K562 (cell line): ENCODE measurements around the gene DUSP16. TPM values are rescaled to one million over a fixed set of nuclear protein-coding genes. Genes with fewer than 3 reads are reported as not detected.

Experiments
- ATAC-seq: fragments of 200-7000 bp; cut with Tn5 transposase; 3 replicates; pipeline ENCODE4 v1.9.1; 2020; ENCODE audit warnings: moderate library complexity
- BruUV-seq: library from RNA; stranded (reverse); fragments of 400-500 nt; replicated peaks from 2 replicates; lab custom pipeline; 2021; lab: Mats Ljungman, UMichigan
- CTCF ChIA-PET: fragments of 300-600 bp; formaldehyde crosslinking; extraction: SDS; loops from one replicate; lab custom pipeline; 2021; ENCODE audit warnings: low intra/inter-chr PET ratio; lab: Yijun Ruan, JAX
- POLR2A ChIA-PET: fragments of 300-600, 350-650 bp; sonication (Branson Sonifier 250); formaldehyde crosslinking; extraction: SDS; loops from one replicate; lab custom pipeline; 2021; ENCODE audit warnings: antibody characterized with exemption, inconsistent platforms; lab: Yijun Ruan, JAX
- DNase-seq, 4 experiments: peaks; one replicate each; pipeline versions ENCODE4 v3.0.0 to v3.0.0-alpha.2; 2011 to 2018; ENCODE audit warnings: low spot score in 3 of 4, mixed read lengths in 3 of 4; ENCODE audit errors: extremely low read depth in 1 of 4
- FAIRE-seq: peaks from 2 replicates; lab custom pipeline; 2011; peaks lifted over from hg19 to GRCh38; lab: Jason Lieb, UNC
- H2AFZ ChIP-seq: 2 replicates; pipeline ENCODE4 v1.6.0; 2011; ENCODE audit warnings: low read depth, low read length, control low read depth, inconsistent platforms
- H3K27ac ChIP-seq: fragments of 200-600 bp; 3 replicates; pipeline ENCODE4 v1.8.0; 2011; ENCODE audit warnings: low read depth, mild to moderate bottlenecking, control low read depth, inconsistent platforms, low read length, moderate library complexity, mixed read lengths; ENCODE audit errors: extremely low read depth
- H3K27me3 ChIP-seq, 2 experiments: fragments of 300-600 bp in 1 of 2; 2 replicates in 1 of 2; 3 replicates in 1 of 2; pipeline versions ENCODE4 v1.6.0 to v1.8.0; 2011; ENCODE audit warnings: inconsistent platforms in 2 of 2, low read length in 2 of 2, mild to moderate bottlenecking in 1 of 2, mixed read lengths in 1 of 2, moderate library complexity in 1 of 2; ENCODE audit not compliant: control insufficient read depth in 2 of 2, insufficient read depth in 2 of 2
- H3K36me3 ChIP-seq: fragments of 300-600 bp; 3 replicates; pipeline ENCODE4 v1.8.0; 2011; ENCODE audit warnings: mild to moderate bottlenecking, low read length, inconsistent platforms; ENCODE audit not compliant: control insufficient read depth, insufficient read depth
- H3K4me1 ChIP-seq, 2 experiments: fragments of 200-600 bp in 1 of 2; replicated peaks in 1 of 2; 2 replicates in 1 of 2; 3 replicates in 1 of 2; pipeline versions ENCODE4 v1.5.1 to v1.8.0; 2011; ENCODE audit warnings: inconsistent platforms in 2 of 2, low read length in 2 of 2, mild to moderate bottlenecking in 1 of 2, mixed read lengths in 1 of 2, moderate library complexity in 1 of 2; ENCODE audit not compliant: control insufficient read depth in 2 of 2, insufficient read depth in 2 of 2
- H3K4me2 ChIP-seq: 2 replicates; pipeline ENCODE4 v1.6.1; 2011; ENCODE audit warnings: low read length, control low read depth, inconsistent platforms, mixed read lengths; ENCODE audit not compliant: insufficient read depth
- H3K4me3 ChIP-seq: fragments of 200-600 bp; sonication (generic), shearing (Covaris generic); 2 replicates; pipeline ENCODE4 v1.5.1; 2016; ENCODE audit warnings: control low read depth, inconsistent platforms
- H3K79me2 ChIP-seq: fragments of 200-600 bp; 3 replicates; pipeline ENCODE4 v1.8.0; 2011; ENCODE audit warnings: low read length, inconsistent platforms; ENCODE audit not compliant: control insufficient read depth, insufficient read depth
- H3K9ac ChIP-seq, 2 experiments: 2 replicates each; pipeline versions ENCODE4 v1.6.0 to v1.6.1; 2011; ENCODE audit warnings: low read depth in 2 of 2, low read length in 2 of 2, control low read depth in 1 of 2, inconsistent platforms in 1 of 2, mild to moderate bottlenecking in 1 of 2, mixed read lengths in 1 of 2; ENCODE audit not compliant: insufficient read depth in 1 of 2
- H3K9me1 ChIP-seq: one replicate; pipeline ENCODE4 v1.6.0; 2011; ENCODE audit warnings: inconsistent platforms, mild to moderate bottlenecking, low read length, moderate library complexity; ENCODE audit not compliant: control insufficient read depth, insufficient read depth
- H3K9me3 ChIP-seq: replicated peaks from 2 replicates; pipeline ENCODE4 v1.5.1; 2011; ENCODE audit warnings: low read depth, low read length, inconsistent platforms; ENCODE audit not compliant: control insufficient read depth, insufficient read depth
- H4K20me1 ChIP-seq: replicated peaks from 2 replicates; pipeline ENCODE4 v1.6.1; 2011; ENCODE audit warnings: low read length, inconsistent platforms, mixed read lengths; ENCODE audit not compliant: control insufficient read depth, insufficient read depth
- CBX3 ChIP-seq, 2 experiments: IDR thresholded peaks; 1 replicate in 1 of 2; 2 replicates in 1 of 2; pipeline ENCODE4 v1.6.1; 2012; ENCODE audit warnings: inconsistent platforms in 2 of 2, low read length in 2 of 2, borderline replicate concordance in 1 of 2, control low read depth in 1 of 2
- PCBP2 ChIP-seq: fragments of 200-400 bp; formaldehyde crosslinking; IDR thresholded peaks from 2 replicates; pipeline ENCODE4 v1.6.1; 2018; ENCODE audit warnings: low read length, low read depth, mild to moderate bottlenecking, moderate library complexity; ENCODE audit not compliant: poor library complexity, severe bottlenecking
- PRDM10 ChIP-seq: fragments of 450-650 bp; IDR thresholded peaks from 2 replicates; pipeline ENCODE4 v1.6.1; 2018; ENCODE audit not compliant: partially characterized antibody
- RCOR1 ChIP-seq, 2 experiments: IDR thresholded peaks; 2 replicates each; pipeline ENCODE4 v1.6.1; 2012; ENCODE audit warnings: low read depth in 2 of 2, low read length in 2 of 2, borderline replicate concordance in 1 of 2, improper control_type of control experiment in 1 of 2
- SMARCB1 ChIP-seq: IDR thresholded peaks from 2 replicates; pipeline ENCODE4 v1.6.1; 2011; ENCODE audit warnings: improper control_type of control experiment, low read depth; ENCODE audit not compliant: insufficient read length
- ZBTB40 ChIP-seq, 2 experiments: fragments of 450-650 bp in 1 of 2; sonication (generic) in 1 of 2; formaldehyde crosslinking in 1 of 2; IDR thresholded peaks; 2 replicates each; pipeline versions ENCODE4 v1.7.1 to v1.9.0; 2016 to 2022; ENCODE audit warnings: inconsistent platforms in 1 of 2, mild to moderate bottlenecking in 1 of 2, missing genetic modification reagents in 1 of 2
- ZNF232 ChIP-seq: sonication (generic); formaldehyde crosslinking; IDR thresholded peaks from 2 replicates; pipeline ENCODE4 v1.8.0; 2022; ENCODE audit warnings: mild to moderate bottlenecking, missing genetic modification reagents
- ZNF785 ChIP-seq: fragments of 250-450 bp; sonication (Bioruptor Pico); IDR thresholded peaks from 2 replicates; pipeline ENCODE4 v1.4.0; 2020; ENCODE audit warnings: mild to moderate bottlenecking
- WGBS: fragments of 100-300 bp; shearing (Covaris generic); methylation state at CpG from one replicate; pipeline ENCODE4 v1.1.6; 2016; ENCODE audit warnings: low coverage, mixed read lengths; ENCODE audit not compliant: insufficient coverage; ENCODE audit errors: missing lambda C conversion rate; 5-methylcytosine and 5-hydroxymethylcytosine counted together
- in situ Hi-C: fragments of 300-500 bp; cut with MboI; formaldehyde crosslinking; loops from 4 replicates; pipeline ENCODE4 v1.15.0; 2018; ENCODE audit warnings: inconsistent platforms, mixed read lengths
- intact Hi-C: fragments of 100-400 bp; cut with micrococcal nuclease; formaldehyde crosslinking; loops from 2 replicates; pipeline ENCODE4 v1.14.2; 2022
- polyA plus RNA-seq, 8 experiments: library from polyadenylated mRNA; depleted of rRNA in 4 of 8; stranded (reverse) in 5 of 8; unstranded in 3 of 8; fragments of >200 nt; fragmentation: Nextera tagmentation in 2 of 8; fragmentation: Illumina TruSeq in 1 of 8; extraction: Ambion mirVana in 2 of 8; extraction: Trizol in 1 of 8; gene quantifications; 2 replicates each; pipeline versions ENCODE4 v1.2.1 to v1.2.3, GENCODE V29; 2011 to 2014; ENCODE audit warnings: inconsistent platforms in 1 of 8, missing spikeins in 1 of 8
- total RNA-seq, 7 experiments: library from RNA; depleted of rRNA in 6 of 7; stranded (reverse); fragments of >200 nt in 6 of 7; fragmentation: Illumina TruSeq in 2 of 7; extraction: Trizol in 2 of 7; gene quantifications; 2 replicates each; pipeline versions ENCODE4 v1.2.1 to v1.2.3, GENCODE V29; 2011 to 2021; ENCODE audit warnings: low replicate concordance in 1 of 7

The DUSP16 gene
- total and polyA plus RNA-seq, 9 of the 15 experiments (the other 6 are each of a cell fraction or from before 2014, with no cell fraction given) = 0.70 to 12.3 (median 5.7) TPM

- Histone ChIP-seq H3K36me3 (peaks cover 14% of the 10 kb centered on the region; the same call in 1 of the 3 replicates), H3K27me3 (no peaks in the 10 kb centered on the region), H3K9me3 (no peaks in the 10 kb centered on the region), H4K20me1 (no peaks in the 10 kb centered on the region), H3K4me1 (no peaks in the 10 kb centered on the region), H3K79me2 (no peaks in the 10 kb centered on the region), H3K9ac (no peak overlapping the region), H3K4me3 (no peak overlapping the region), H3K9me1 (no peaks in the 10 kb centered on the region), H3K4me2 (no peak overlapping the region), H2AFZ (no peak overlapping the region), H3K27ac (no peak overlapping the region)
- BruUV-seq = no TSS peak
- POLR2A ChIA-PET = interaction anchor here (0.6 kb wide), 1 partner anchor 28 kb away, joined by 3 read pairs; no protein-coding TSS in a partner anchor
- ATAC-seq (no peak), DNase-seq (no peak), FAIRE-seq (no peak)
- WGBS = 63% methylated on average over 6 of the region's 6 CpGs
- in situ Hi-C loops (no loop called here), intact Hi-C loops (no loop called here)
- CTCF ChIA-PET = no interaction called here
- TF ChIP-seq RCOR1 (IDR thresholded peaks at IDR 0.05; ENCODE audit: borderline replicate concordance in 1 of 2, low read depth in 2 of 2, low read length in 2 of 2) (no peak), ZNF785 (CRISPR knock-in tag) (no peak), ZBTB40 (IDR thresholded peaks at IDR 0.05) (no peak), ZBTB40 (CRISPR knock-in tag; IDR thresholded peaks at IDR 0.05) (no peak), PRDM10 (no peak), CBX3 (IDR thresholded peaks at IDR 0.05; ENCODE audit: borderline replicate concordance in 1 of 2, low read length in 2 of 2) (no peak), ZNF232 (CRISPR knock-in tag) (no peak), PCBP2 (no peak), SMARCB1 (no peak)
These were observed 40.8 kb downstream of the DUSP16 start for GRCh38 chr12:12521888-12522287.
